Adrenal gland (tissue), 12 donors: Measurements from ENCODE around the gene SREBF1. TPM values are rescaled to one million over a fixed set of nuclear protein-coding genes. Genes with fewer than 3 reads are reported as not detected.

Experiments
- DNase-seq, 7 donors: peaks; one replicate each; pipeline ENCODE4 v3.0.0-alpha.2; 2019 to 2020
- H3K27ac ChIP-seq, 5 donors: fragments of 200-600 bp; sonication (generic) in 4 of 5; 1 replicate in 3 of 5; 2 replicates in 2 of 5; pipeline versions ENCODE4 v1.5.1 to v1.8.0; 2016 to 2020; ENCODE audit warnings: mild to moderate bottlenecking in 1 of 5
- H3K27me3 ChIP-seq: fragments of 200-600 bp; 2 replicates; pipeline ENCODE4 v1.8.0; 2021
- H3K36me3 ChIP-seq, 2 donors: fragments of 200-600 bp; replicated peaks in 1 of 2; 1 replicate in 1 of 2; 2 replicates in 1 of 2; pipeline versions ENCODE4 v1.5.1 to v1.8.0; 2018 to 2022
- H3K4me1 ChIP-seq, 2 donors: fragments of 200-600 bp; replicated peaks in 1 of 2; 1 replicate in 1 of 2; 2 replicates in 1 of 2; pipeline versions ENCODE4 v1.5.1 to v1.8.0; 2018 to 2021
- H3K4me3 ChIP-seq, 4 donors: fragments of 200-600 bp; sonication (generic) in 3 of 4; one replicate each; pipeline ENCODE4 v1.5.1; 2016 to 2018
- H3K9me3 ChIP-seq, 3 donors: fragments of 200-600 bp; sonication (generic) in 1 of 3; replicated peaks in 1 of 3; 1 replicate in 2 of 3; 2 replicates in 1 of 3; pipeline versions ENCODE4 v1.5.1 to v1.8.0; 2016 to 2021
- CTCF ChIP-seq, 6 experiments: fragments of 450-650 bp in 4 of 6; fragments of 200-600 bp in 2 of 6; sonication (generic) in 1 of 6; IDR thresholded peaks; 1 replicate in 5 of 6; 2 replicates in 1 of 6; pipeline versions ENCODE4 v1.5.1 to v1.8.0; 2016 to 2021; ENCODE audit warnings: antibody characterized with exemption in 6 of 6, mild to moderate bottlenecking in 2 of 6, moderate library complexity in 1 of 6
- POLR2A ChIP-seq, 2 donors: fragments of 450-650 bp; IDR thresholded peaks; one replicate each; pipeline ENCODE4 v1.6.1; 2017; ENCODE audit warnings: antibody characterized with exemption in 2 of 2, mild to moderate bottlenecking in 2 of 2, moderate library complexity in 1 of 2
- WGBS, 4 donors: extraction: QIAGEN DNeasy Blood & Tissue Kit in 2 of 4; methylation state at CpG; one replicate each; pipeline versions ENCODE4 v1.1.5 to v1.1.7; 2013 to 2017; 5-methylcytosine and 5-hydroxymethylcytosine counted together
- intact Hi-C, 2 donors: fragments of 100-400 bp; cut with DNase I; formaldehyde crosslinking; loops; one replicate each; pipeline versions ENCODE4 v1.14.1 to v1.15.0; 2022 to 2023
- polyA plus RNA-seq, 3 donors: library from polyadenylated mRNA; stranded (reverse); fragments of 200-250 nt in 2 of 3; fragments of 350-450 nt in 1 of 3; fragmentation: Illumina TruSeq in 1 of 3; extraction: RNeasy Lipid Tissue Mini Kit (QIAGEN cat#74804) in 1 of 3; gene quantifications; one replicate each; pipeline ENCODE4 v1.2.3, GENCODE V29; 2013 to 2014
- total RNA-seq, 9 donors: library from RNA; depleted of rRNA in 4 of 9; stranded (reverse); fragments of >200 nt in 4 of 9; fragments of 120-200 nt in 1 of 9; fragmentation: NEBNext Ultra II Directional in 1 of 9; extraction: Animal tissue kit (Norgen Biotek cat#: 25700) in 1 of 9; gene quantifications; one replicate each; pipeline versions ENCODE4 v1.1.0 to v1.2.4, GENCODE V29; 2013 to 2023
- donor health status: healthy with polysubstance abuse.
- donor health status: Bipolar disorder and iron deficiency.
- donor health status: DM: yes; HTN: yes; CAD: no.
- donor health status: DM: no; HTN: no; CAD: no.
- donor health status: DM: no; HTN: no; CAD: no.
- donor health status: DM: yes; HTN: yes; CAD: no.

Gene SREBF1
- total and polyA plus RNA-seq, 12 donors = 48.2 to 850 (median 576) TPM

DNA sequence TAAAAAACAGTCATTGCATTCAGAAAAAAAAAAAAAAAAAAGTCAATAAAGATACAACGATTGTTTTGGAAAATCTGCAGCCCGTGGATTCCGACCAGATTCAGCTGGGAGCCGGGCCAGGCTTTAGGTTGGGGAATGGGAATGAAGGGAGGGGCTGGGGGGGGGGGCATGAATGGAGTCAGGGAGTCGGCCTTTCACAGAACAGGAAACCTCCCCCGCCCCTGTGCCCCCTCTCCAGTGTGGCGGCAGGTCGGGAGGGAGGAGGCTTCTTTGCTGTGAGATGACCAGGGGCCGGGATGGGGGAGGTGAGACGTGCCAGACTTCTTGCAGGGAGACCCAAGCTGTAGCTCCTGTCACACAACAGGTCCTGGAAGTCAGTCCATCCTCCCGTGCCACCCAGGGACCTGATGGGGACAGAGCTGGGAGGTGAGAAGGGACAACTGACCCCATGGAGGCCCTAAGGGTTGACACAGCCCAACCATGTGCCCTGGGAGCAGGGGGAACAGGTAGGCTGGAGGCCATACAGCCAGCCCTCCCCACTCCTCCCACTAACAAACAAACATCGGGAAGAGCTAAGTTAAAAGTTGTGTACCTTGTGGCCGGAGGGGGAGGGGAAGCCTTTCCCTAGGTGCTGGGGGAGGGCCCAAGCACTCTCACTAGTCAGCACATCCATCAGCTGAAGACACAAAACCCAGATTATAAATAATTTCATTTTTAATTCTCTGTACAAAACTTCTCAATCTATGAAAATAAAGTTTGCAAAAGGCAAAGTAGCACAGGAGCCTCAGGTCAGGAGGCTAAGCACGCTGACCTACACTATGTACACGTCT lies 25.2 kb downstream of the SREBF1 start:
- peaks cover 0 to 46% of the 10 kb centered on the region in 2 donors for H3K36me3 ChIP-seq
- peak; percentile 33 to 70 (median 58) for DNase-seq
- TF ChIP-seq POLR2A (IDR thresholded peaks at IDR 0.05) = no peak
- TF ChIP-seq CTCF (IDR thresholded peaks at IDR 0.05) = no peak
- peaks cover 13 to 68% of the 10 kb centered on the region in 2 donors for H3K4me1 ChIP-seq
- 24 to 32% (median 30%) methylated on average over 10 to 15 of the region's 15 CpGs for WGBS, 4 donors
- no peak overlapping the region for H3K4me3 ChIP-seq
- intact Hi-C loops = loop anchor here (5.0 kb wide), 3 partner anchors 46 to 129 kb away; partner anchors contain the start of gene RAI1 (in 1 of the 2)
- peak overlapping the region in 4 of 5 donors; percentile 54 to 94 (median 72) for H3K27ac ChIP-seq
- no peaks in the 10 kb centered on the region for H3K9me3 ChIP-seq
- H3K27me3 ChIP-seq = no peaks in the 10 kb centered on the region

- DNase-seq = peak in 3 of 7 donors; percentile 47 to 64 (median 50)
- peaks cover 13 to 63% of the 10 kb centered on the region in 2 donors for H3K4me1 ChIP-seq
- no peak overlapping the region for H3K4me3 ChIP-seq
- H3K27ac ChIP-seq = peak overlapping the region in 3 of 5 donors; percentile 63 to 84 (median 83)
- 78 to 81% (median 79%) methylated on average over 26 to 27 of the region's 27 CpGs for whole genome bisulfite sequencing, 4 donors
- H3K9me3 ChIP-seq = no peaks in the 10 kb centered on the region
- H3K27me3 ChIP-seq = no peaks in the 10 kb centered on the region
- peaks cover 0 to 41% of the 10 kb centered on the region in 2 donors for H3K36me3 ChIP-seq
- no peak for TF ChIP-seq POLR2A (IDR thresholded peaks at IDR 0.05)
- TF ChIP-seq CTCF (IDR thresholded peaks at IDR 0.05) = no peak
- intact Hi-C loops = loop anchor here (5.0 kb wide), 3 partner anchors 46 to 129 kb away; partner anchors contain the start of gene RAI1 (in 1 of the 2)
Observed at GRCh38 chr17:17810895-17811248, 25.9 kb downstream of the SREBF1 start.

DNA sequence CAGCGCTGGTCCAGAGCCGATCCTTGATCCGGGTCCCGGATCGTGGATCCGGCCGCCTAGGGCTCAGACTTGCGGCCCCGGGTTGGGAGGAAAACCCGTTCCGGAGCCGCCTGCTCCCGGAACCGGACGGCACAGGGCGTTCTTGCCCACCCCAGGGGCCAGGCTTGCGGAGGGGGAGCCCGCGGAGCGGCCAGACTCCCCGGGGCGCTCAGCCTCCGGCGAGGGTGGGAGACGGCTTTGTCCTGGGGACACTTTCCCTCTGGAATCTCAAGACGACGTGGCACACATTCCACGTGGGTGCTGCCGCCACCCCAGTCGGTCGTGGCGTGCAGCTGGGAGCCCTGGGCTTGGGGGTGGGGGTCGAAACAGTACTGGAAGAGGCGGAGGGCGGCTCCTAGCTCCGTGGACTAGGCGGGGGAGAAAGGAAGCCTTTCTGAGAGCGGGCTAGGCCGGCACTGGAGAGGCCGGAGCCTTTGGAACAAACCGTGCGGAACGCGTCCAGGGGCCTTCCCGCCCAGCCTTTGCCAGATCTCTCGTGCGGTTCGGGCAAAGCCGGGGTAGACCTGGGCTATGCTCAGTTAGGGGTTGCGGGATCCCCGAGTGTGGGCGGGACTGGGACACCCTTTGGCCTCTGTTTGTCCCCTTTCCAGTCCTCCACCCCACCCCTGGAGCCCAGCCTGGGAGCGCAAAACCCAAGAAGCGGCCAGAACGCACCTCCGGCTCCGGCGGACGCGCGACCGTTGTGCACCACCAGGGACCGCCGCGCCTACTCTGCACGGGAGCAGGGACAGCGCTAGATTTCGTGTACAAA lies 26.5 kb downstream of the SREBF1 start:
- intact Hi-C loops = loop anchor here (5.0 kb wide), 3 partner anchors 47 to 128 kb away; partner anchors contain the start of gene RAI1 (in 1 of the 2)
- H3K36me3 ChIP-seq = peaks cover 0 to 41% of the 10 kb centered on the region in 2 donors
- TF ChIP-seq CTCF (IDR thresholded peaks at IDR 0.05) = peak in 1 of 6 experiments; percentile 9
- peak; percentile 12 to 32 for TF ChIP-seq POLR2A (IDR thresholded peaks at IDR 0.05)
- peak overlapping the region in 4 of 5 donors; percentile 63 to 84 (median 76) for H3K27ac ChIP-seq
- H3K9me3 ChIP-seq = no peaks in the 10 kb centered on the region
- DNase-seq = peak; percentile 63 to 80 (median 74)
- H3K27me3 ChIP-seq = no peaks in the 10 kb centered on the region
- 41 to 52% (median 48%) methylated on average over 32 to 68 of the region's 68 CpGs for WGBS, 4 donors
- H3K4me1 ChIP-seq = peaks cover 9 to 60% of the 10 kb centered on the region in 2 donors
- H3K4me3 ChIP-seq = peak overlapping the region in 1 of 4 donors; percentile 44
